Trophoblast cell (in vitro differentiated cells and primary cell): ENCODE measurements around the gene COL5A1.
A peak's percentile ranks its signal among the peaks of the same experiment; 100 is the strongest.

ENCODE experiments used
- DNase-seq, 2 donors: peaks; one replicate each; pipeline ENCODE4 v3.0.0-alpha.2; 2016
- H2AFZ ChIP-seq: 2 replicates; pipeline ENCODE4 v1.6.1; 2013; ENCODE audit warnings: low read length, moderate library complexity, mild to moderate bottlenecking; ENCODE audit not compliant: insufficient read depth, poor library complexity
- H2AK5ac ChIP-seq: 2 replicates; pipeline ENCODE4 v1.6.1; 2013; ENCODE audit warnings: mild to moderate bottlenecking, low read length
- H2BK120ac ChIP-seq: 2 replicates; pipeline ENCODE4 v1.6.1; 2013; ENCODE audit warnings: low read length, mild to moderate bottlenecking, moderate library complexity; ENCODE audit not compliant: insufficient read depth, poor library complexity
- H2BK12ac ChIP-seq: 2 replicates; pipeline ENCODE4 v1.6.1; 2013; ENCODE audit warnings: mild to moderate bottlenecking, low read length, moderate library complexity
- H2BK5ac ChIP-seq: 2 replicates; pipeline ENCODE4 v1.6.1; 2013; ENCODE audit warnings: low read length, low read depth, moderate library complexity, mild to moderate bottlenecking; ENCODE audit not compliant: poor library complexity
- H3K14ac ChIP-seq: 2 replicates; pipeline ENCODE4 v1.6.1; 2013; ENCODE audit warnings: mild to moderate bottlenecking, low read length
- H3K18ac ChIP-seq: 2 replicates; pipeline ENCODE4 v1.6.1; 2013; ENCODE audit warnings: mild to moderate bottlenecking, low read length
- H3K23ac ChIP-seq: 2 replicates; pipeline ENCODE4 v1.6.1; 2013; ENCODE audit warnings: low read length
- H3K27ac ChIP-seq: 2 replicates; pipeline ENCODE4 v1.5.1; 2013; ENCODE audit warnings: low read depth, mild to moderate bottlenecking, inconsistent platforms, low read length, moderate library complexity
- H3K27me3 ChIP-seq: 2 replicates; pipeline ENCODE4 v1.6.1; 2013; ENCODE audit warnings: inconsistent platforms, mild to moderate bottlenecking, low read length, moderate library complexity; ENCODE audit not compliant: insufficient read depth
- H3K36me3 ChIP-seq, 2 experiments: 1 replicate in 1 of 2; 2 replicates in 1 of 2; pipeline ENCODE4 v1.6.1; 2013; ENCODE audit warnings: low read length in 2 of 2, mild to moderate bottlenecking in 2 of 2, moderate library complexity in 1 of 2; ENCODE audit not compliant: insufficient read depth in 2 of 2, control insufficient read depth in 1 of 2
- H3K4ac ChIP-seq: 2 replicates; pipeline ENCODE4 v1.6.1; 2013; ENCODE audit warnings: low read depth, mild to moderate bottlenecking, low read length, moderate library complexity
- H3K4me1 ChIP-seq, 2 experiments: 1 replicate in 1 of 2; 2 replicates in 1 of 2; pipeline ENCODE4 v1.6.1; 2013; ENCODE audit warnings: low read length in 2 of 2, mild to moderate bottlenecking in 2 of 2, moderate library complexity in 1 of 2; ENCODE audit not compliant: insufficient read depth in 2 of 2, control insufficient read depth in 1 of 2
- H3K4me2 ChIP-seq: 2 replicates; pipeline ENCODE4 v1.6.1; 2013; ENCODE audit warnings: inconsistent platforms, mild to moderate bottlenecking, low read length, moderate library complexity
- H3K4me3 ChIP-seq: 2 replicates; pipeline ENCODE4 v1.5.1; 2013; ENCODE audit warnings: mild to moderate bottlenecking, low read depth, low read length, inconsistent platforms
- H3K79me1 ChIP-seq: one replicate; pipeline ENCODE4 v1.6.1; 2013; ENCODE audit warnings: low read length
- H3K79me2 ChIP-seq: 2 replicates; pipeline ENCODE4 v1.6.1; 2013; ENCODE audit warnings: low read length, mild to moderate bottlenecking; ENCODE audit not compliant: control insufficient read depth, insufficient read depth, poor library complexity
- H3K9ac ChIP-seq: 2 replicates; pipeline ENCODE4 v1.6.1; 2013; ENCODE audit warnings: mild to moderate bottlenecking, low read length
- H3K9me3 ChIP-seq: 2 replicates; pipeline ENCODE4 v1.6.1; 2013; ENCODE audit warnings: low read depth, mild to moderate bottlenecking, control low read depth, inconsistent platforms, low read length; ENCODE audit not compliant: insufficient read depth
- H4K12ac ChIP-seq: 2 replicates; pipeline ENCODE4 v1.6.1; 2013; ENCODE audit warnings: low read depth, mild to moderate bottlenecking, low read length, moderate library complexity
- H4K8ac ChIP-seq: 2 replicates; pipeline ENCODE4 v1.6.1; 2013; ENCODE audit warnings: low read depth, mild to moderate bottlenecking, low read length, moderate library complexity
- H4K91ac ChIP-seq: one replicate; pipeline ENCODE4 v1.6.1; 2013; ENCODE audit warnings: low read depth, mild to moderate bottlenecking, low read length, moderate library complexity
- WGBS: extraction: QIAGEN DNeasy Blood & Tissue Kit; methylation state at CpG from one replicate; pipeline ENCODE4 v1.1.7; 2013; ENCODE audit warnings: missing lambda C conversion rate; ENCODE audit not compliant: insufficient read length, insufficient coverage; ENCODE audit errors: extremely low coverage; 5-methylcytosine and 5-hydroxymethylcytosine counted together

Gene COL5A1

DNA sequence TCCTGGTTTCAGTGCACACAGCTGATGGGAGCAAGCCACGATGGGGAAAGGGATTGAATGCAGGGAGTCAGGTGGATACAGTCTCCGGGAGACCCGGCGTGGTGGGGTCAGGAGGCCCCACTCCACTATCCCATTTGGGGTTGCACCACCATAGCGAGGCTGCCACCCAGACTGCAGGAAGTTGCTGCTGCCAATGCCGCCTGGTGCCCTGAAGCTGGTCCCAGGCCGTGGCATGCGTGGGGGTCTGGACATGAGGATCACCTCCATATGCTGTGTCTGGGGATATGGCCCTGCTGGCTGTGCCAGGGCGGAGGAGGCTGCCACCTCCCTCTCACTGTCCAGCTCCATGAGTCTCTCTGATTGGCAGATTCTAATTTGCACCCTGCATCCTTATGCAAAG lies 45.3 kb downstream of the COL5A1 start:
- Histone ChIP-seq H3K36me3 (peaks cover 65 to 84% of the 10 kb centered on the region in 2 experiments), H3K23ac (no peak overlapping the region), H4K91ac (no peak overlapping the region), H4K8ac (no peak overlapping the region), H2BK5ac (no peak overlapping the region), H3K79me2 (peaks cover 4% of the 10 kb centered on the region), H4K12ac (no peak overlapping the region), H3K4ac (peak overlapping the region; percentile 16), H3K27ac (no peak overlapping the region), H2BK12ac (no peak overlapping the region), H3K9me3 (peaks cover 8% of the 10 kb centered on the region), H3K79me1 (peaks cover 4% of the 10 kb centered on the region), H3K4me2 (no peak overlapping the region), H3K9ac (no peak overlapping the region), H3K4me3 (peak overlapping the region; percentile 41), H3K4me1 (peaks cover 10 to 28% of the 10 kb centered on the region in 2 experiments), H3K18ac (no peak overlapping the region), H2AFZ (no peak overlapping the region), H3K27me3 (no peaks in the 10 kb centered on the region), H2AK5ac (no peak overlapping the region), H3K14ac (no peak overlapping the region), H2BK120ac (no peak overlapping the region)
- DNase-seq, result no peak
- WGBS, result no CpG with 5 or more reads among the region's 9 CpGs

DNA sequence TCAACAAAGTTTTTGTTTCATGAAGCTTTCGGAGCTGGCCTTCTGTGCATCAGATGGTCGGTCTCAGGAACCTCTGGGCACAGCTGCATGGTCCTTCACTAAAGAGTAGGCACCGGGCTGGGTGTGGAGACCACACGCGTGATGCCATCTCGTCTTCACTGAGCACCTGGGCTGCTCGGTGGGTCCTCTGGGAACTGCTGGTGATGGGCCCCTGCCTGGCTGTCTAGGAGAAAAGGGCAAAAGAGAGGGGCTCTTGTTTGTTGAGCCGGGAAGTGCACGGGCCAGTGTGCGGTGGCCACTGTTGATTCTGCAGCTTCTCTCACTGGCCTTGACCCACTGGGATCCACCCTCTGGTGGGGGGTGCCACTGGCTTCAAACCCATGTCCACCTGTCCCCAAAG lies 46.0 kb downstream of the COL5A1 start:
- Histone ChIP-seq H2BK12ac (no peak overlapping the region), H2AFZ (no peak overlapping the region), H3K79me1 (peaks cover 3% of the 10 kb centered on the region), H3K4me2 (no peak overlapping the region), H2AK5ac (no peak overlapping the region), H3K18ac (no peak overlapping the region), H2BK5ac (no peak overlapping the region), H3K4ac (peak overlapping the region; percentile 24), H3K9ac (no peak overlapping the region), H4K91ac (no peak overlapping the region), H4K8ac (no peak overlapping the region), H2BK120ac (no peak overlapping the region), H3K79me2 (peaks cover 3% of the 10 kb centered on the region), H3K14ac (no peak overlapping the region), H3K9me3 (peaks cover 8% of the 10 kb centered on the region), H3K27me3 (no peaks in the 10 kb centered on the region), H3K4me1 (peaks cover 7 to 22% of the 10 kb centered on the region in 2 experiments), H3K23ac (no peak overlapping the region), H4K12ac (no peak overlapping the region), H3K36me3 (peaks cover 71 to 87% of the 10 kb centered on the region in 2 experiments), H3K4me3 (no peak overlapping the region), H3K27ac (no peak overlapping the region)
- DNase-seq, result no peak
- no CpG with 5 or more reads among the region's 10 CpGs for WGBS

DNA sequence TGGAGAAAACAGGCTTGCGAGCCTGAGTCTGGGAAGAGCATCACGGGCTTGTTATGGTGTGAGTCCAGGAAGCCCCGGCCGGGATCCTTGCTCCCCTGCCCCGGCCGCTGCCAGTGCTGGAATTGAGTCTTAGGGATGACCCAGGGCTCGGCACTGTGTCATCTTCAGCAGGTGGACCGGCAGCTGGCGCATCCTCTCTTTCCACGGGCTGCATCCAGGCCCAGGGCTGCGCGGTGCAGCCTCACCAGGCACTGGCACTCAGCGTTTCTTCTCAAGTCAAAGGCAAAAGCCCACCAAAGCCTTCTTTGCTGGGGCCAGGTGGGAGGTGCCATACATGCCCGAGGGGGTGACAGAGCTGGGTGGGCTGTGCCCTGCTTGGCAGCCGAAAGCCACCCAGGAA lies 46.6 kb downstream of the COL5A1 start:
- no peaks in the 10 kb centered on the region for H3K27me3 ChIP-seq

DNA sequence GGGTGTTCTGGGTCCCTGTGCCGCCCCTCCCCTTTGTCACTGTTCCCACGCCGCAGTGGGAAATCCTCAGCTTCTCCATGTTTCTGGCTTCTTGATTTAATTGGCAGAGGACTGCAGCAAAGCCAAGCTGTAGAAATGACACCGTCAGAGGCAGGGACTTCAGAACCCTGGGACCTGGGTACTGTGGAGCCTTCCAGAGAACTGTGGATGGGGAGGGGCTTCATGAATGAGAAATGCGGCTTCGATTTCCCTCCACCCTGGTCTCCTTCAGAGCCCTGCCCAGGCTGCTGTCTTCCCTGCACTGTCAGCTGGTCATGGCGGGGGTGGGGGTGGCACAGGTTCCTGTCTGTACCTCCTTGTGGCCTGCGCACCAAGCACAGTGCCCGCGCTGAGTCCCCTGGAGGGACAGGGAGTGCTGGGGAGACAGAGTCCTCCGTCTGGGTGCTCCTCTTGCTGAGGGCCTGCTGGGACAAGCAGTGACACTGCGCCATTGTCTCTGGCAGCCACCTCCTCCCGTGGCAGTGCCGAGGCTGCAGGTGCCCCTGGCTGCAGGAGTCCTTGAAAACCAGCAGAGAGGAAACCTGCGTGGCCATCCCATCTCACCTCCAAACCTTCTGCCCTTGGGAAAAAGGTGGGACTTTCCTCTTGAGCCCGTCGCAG lies 47.2 kb downstream of the COL5A1 start:
- H3K27me3 ChIP-seq, result no peaks in the 10 kb centered on the region
- peaks cover 3% of the 10 kb centered on the region for H3K79me2 ChIP-seq
- peaks cover 3% of the 10 kb centered on the region for H3K79me1 ChIP-seq
- H3K23ac ChIP-seq, result no peak overlapping the region
- H3K9ac ChIP-seq, result no peak overlapping the region
- H3K27ac ChIP-seq, result no peak overlapping the region
- no peak overlapping the region for H2BK5ac ChIP-seq
- H4K91ac ChIP-seq, result no peak overlapping the region
- H3K4me1 ChIP-seq, result peaks cover 7 to 22% of the 10 kb centered on the region in 2 experiments
- H3K18ac ChIP-seq, result peak overlapping the region; percentile 39
- no peak overlapping the region for H4K12ac ChIP-seq
- H2BK120ac ChIP-seq, result no peak overlapping the region
- no peak overlapping the region for H4K8ac ChIP-seq
- peak overlapping the region; percentile 36 for H3K4ac ChIP-seq
- H3K4me3 ChIP-seq, result no peak overlapping the region
- H3K9me3 ChIP-seq, result peaks cover 8% of the 10 kb centered on the region
- no peak for DNase-seq
- no CpG with 5 or more reads among the region's 17 CpGs for WGBS
- no peak overlapping the region for H3K14ac ChIP-seq
- H2BK12ac ChIP-seq, result peak overlapping the region; percentile 15
- no peak overlapping the region for H2AFZ ChIP-seq
- no peak overlapping the region for H3K4me2 ChIP-seq
- H3K36me3 ChIP-seq, result peaks cover 77 to 88% of the 10 kb centered on the region in 2 experiments
- no peak overlapping the region for H2AK5ac ChIP-seq

More for the DNA sequence above, 46.6 kb downstream of the COL5A1 start:
- peaks cover 7 to 22% of the 10 kb centered on the region in 2 experiments for H3K4me1 ChIP-seq
- H3K4me3 ChIP-seq, result no peak overlapping the region
- H3K79me2 ChIP-seq, result peaks cover 3% of the 10 kb centered on the region
- H3K18ac ChIP-seq, result peak overlapping the region; percentile 32
- H3K4me2 ChIP-seq, result no peak overlapping the region
- no peak overlapping the region for H2BK5ac ChIP-seq
- H2BK12ac ChIP-seq, result no peak overlapping the region
- peaks cover 3% of the 10 kb centered on the region for H3K79me1 ChIP-seq
- H3K36me3 ChIP-seq, result peaks cover 74 to 85% of the 10 kb centered on the region in 2 experiments
- peaks cover 8% of the 10 kb centered on the region for H3K9me3 ChIP-seq
- no peak overlapping the region for H3K23ac ChIP-seq
- no peak overlapping the region for H2BK120ac ChIP-seq
- H3K9ac ChIP-seq, result no peak overlapping the region
- H2AK5ac ChIP-seq, result no peak overlapping the region
- H3K14ac ChIP-seq, result no peak overlapping the region
- H3K4ac ChIP-seq, result peak overlapping the region; percentile 21
- H4K12ac ChIP-seq, result no peak overlapping the region
- H3K27ac ChIP-seq, result no peak overlapping the region
- no peak overlapping the region for H4K8ac ChIP-seq
- no CpG with 5 or more reads among the region's 15 CpGs for WGBS
- no peak overlapping the region for H4K91ac ChIP-seq
- H2AFZ ChIP-seq, result no peak overlapping the region
- no peak for DNase-seq
